ENCODE measurements around the gene SNX32.

DNA sequence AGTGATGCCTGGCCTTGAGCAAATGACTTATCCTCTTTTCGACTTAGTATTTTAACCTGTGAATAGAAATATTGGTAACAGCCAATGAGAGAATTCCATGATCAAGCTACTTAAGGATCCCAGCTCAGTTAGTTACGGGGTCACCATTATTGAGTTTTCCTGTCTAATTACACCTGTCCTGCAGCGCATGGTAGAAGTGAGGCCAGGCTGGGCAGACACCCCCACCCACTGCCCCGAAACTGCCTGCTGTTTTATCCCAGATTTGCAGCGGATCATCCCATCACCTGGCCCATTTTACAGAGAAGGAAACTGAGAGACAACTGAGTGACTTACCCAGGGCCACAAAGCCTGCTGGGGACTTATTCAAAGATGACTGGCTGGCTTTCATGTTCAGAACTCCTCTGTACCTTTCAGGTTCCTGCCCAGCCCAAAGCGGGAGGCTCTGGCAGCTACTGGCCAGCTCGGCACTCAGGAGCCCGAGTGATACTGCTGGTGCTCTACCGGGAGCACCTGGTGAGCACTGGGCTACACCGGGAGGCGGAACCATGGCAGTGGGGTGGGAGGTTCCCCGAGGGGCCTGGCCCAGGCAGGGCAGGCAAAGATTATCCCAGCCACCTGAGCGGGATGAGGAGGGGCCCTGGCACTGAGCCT is 27.9 kb downstream of the SNX32 start:
- TF ChIP-seq, protein P1, sequence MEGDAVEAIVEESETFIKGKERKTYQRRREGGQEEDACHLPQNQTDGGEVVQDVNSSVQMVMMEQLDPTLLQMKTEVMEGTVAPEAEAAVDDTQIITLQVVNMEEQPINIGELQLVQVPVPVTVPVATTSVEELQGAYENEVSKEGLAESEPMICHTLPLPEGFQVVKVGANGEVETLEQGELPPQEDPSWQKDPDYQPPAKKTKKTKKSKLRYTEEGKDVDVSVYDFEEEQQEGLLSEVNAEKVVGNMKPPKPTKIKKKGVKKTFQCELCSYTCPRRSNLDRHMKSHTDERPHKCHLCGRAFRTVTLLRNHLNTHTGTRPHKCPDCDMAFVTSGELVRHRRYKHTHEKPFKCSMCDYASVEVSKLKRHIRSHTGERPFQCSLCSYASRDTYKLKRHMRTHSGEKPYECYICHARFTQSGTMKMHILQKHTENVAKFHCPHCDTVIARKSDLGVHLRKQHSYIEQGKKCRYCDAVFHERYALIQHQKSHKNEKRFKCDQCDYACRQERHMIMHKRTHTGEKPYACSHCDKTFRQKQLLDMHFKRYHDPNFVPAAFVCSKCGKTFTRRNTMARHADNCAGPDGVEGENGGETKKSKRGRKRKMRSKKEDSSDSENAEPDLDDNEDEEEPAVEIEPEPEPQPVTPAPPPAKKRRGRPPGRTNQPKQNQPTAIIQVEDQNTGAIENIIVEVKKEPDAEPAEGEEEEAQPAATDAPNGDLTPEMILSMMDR (optimal IDR thresholded peaks at IDR 0.05 in 1 of 3, IDR thresholded peaks at IDR 0.05 in 1 of 3, conservative IDR thresholded peaks at IDR 0.05 in 1 of 3; ENCODE audit: extremely low read depth in 1 of 3, insufficient read depth in 2 of 3, low read length in 3 of 3), result no peak
- TF ChIP-seq EZH2 (IDR thresholded peaks at IDR 0.05; ENCODE audit: low read length), result no peak

Measured in keratinocyte (primary cell).